ENCODE data around the gene VIPAS39. TPM values are rescaled to one million over a fixed set of nuclear protein-coding genes. Genes with fewer than 3 reads are reported as not detected.
A peak's percentile ranks its signal among the peaks of the same experiment; 100 is the strongest.

The VIPAS39 gene
- total and polyA plus RNA-seq, 4 donors: 7.7 to 22.8 (median 14.1) TPM

GRCh38 chr14:77502109-77502782 lies 44.8 kb upstream of the VIPAS39 start:
- peaks cover 0 to 30% (median 23%) of the 10 kb centered on the region in 3 donors for H3K27me3 ChIP-seq (ENCODE audit: control insufficient read depth in 3 of 3, insufficient read depth in 3 of 3, low read length in 2 of 3)
- TF ChIP-seq CTCF (IDR thresholded peaks at IDR 0.05; ENCODE audit: control extremely low read depth, extremely low read depth): no peak
- 78 to 85% methylated on average over 11 of the region's 11 CpGs for WGBS, 2 donors
- ATAC-seq (ENCODE audit: insufficient read depth, low FRiP score) (no peak), DNase-seq (no peak)
- peaks cover 0 to 12% (median 0%) of the 10 kb centered on the region in 5 donors for H3K4me1 ChIP-seq (ENCODE audit: control insufficient read depth in 5 of 5, insufficient read depth in 5 of 5, low read length in 5 of 5)
- no peak overlapping the region for H3K9ac ChIP-seq (ENCODE audit: insufficient read depth in 1 of 2, low read length in 2 of 2)
- H3K9me3 ChIP-seq (ENCODE audit: control insufficient read depth in 4 of 4, insufficient read depth in 3 of 4, low read length in 3 of 4): peaks cover 0 to 2% (median 0%) of the 10 kb centered on the region in 4 donors
- H3K36me3 ChIP-seq (ENCODE audit: control insufficient read depth in 4 of 4, insufficient read depth in 4 of 4, low read length in 4 of 4): peaks cover 0 to 2% (median 0%) of the 10 kb centered on the region in 4 donors
- H3K4me3 ChIP-seq: no peak overlapping the region
- H3K27ac ChIP-seq (ENCODE audit: low read depth in 1 of 2, low read length in 1 of 2): no peak overlapping the region

DNA sequence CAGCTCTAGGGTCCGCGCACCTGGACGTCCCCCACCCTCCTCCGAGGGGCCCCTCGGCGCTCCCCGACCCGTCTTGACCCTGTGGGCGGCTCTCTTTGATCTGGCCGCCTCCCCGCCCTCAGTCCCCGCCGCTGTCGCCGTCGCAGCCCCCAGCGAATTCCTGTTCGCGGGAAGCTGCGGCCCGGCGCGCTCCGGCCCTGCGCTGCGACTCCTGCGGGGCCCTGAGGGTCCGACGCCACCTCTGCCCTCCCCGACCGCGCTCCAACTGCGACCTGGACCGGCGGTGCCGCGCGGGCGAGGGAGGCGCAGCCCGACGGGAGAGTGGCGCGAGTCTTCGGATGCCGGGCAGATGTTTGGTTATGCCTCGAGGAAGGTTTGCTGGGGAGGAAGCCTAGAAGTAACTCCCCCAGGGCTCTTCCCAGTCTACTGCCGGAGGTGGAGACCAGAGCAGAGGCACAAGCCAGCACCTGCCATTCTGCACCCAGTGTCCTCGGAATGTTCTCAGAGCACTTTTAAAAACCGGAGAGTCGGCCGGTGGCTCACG lies 41.7 kb upstream of the VIPAS39 start:
- Histone ChIP-seq H3K4me3 (peak overlapping the region; percentile 49), H3K4me1 (ENCODE audit: control insufficient read depth in 5 of 5, insufficient read depth in 5 of 5, low read length in 5 of 5) (peaks cover 0 to 12% (median 0%) of the 10 kb centered on the region in 5 donors), H3K9ac (ENCODE audit: insufficient read depth in 1 of 2, low read length in 2 of 2) (no peak overlapping the region), H3K36me3 (ENCODE audit: control insufficient read depth in 4 of 4, insufficient read depth in 4 of 4, low read length in 4 of 4) (no peaks in the 10 kb centered on the region), H3K9me3 (ENCODE audit: control insufficient read depth in 4 of 4, insufficient read depth in 3 of 4, low read length in 3 of 4) (peaks cover 0 to 2% (median 0%) of the 10 kb centered on the region in 4 donors), H3K27ac (ENCODE audit: low read depth in 1 of 2, low read length in 1 of 2) (no peak overlapping the region), H3K27me3 (ENCODE audit: control insufficient read depth in 3 of 3, insufficient read depth in 3 of 3, low read length in 2 of 3) (peaks cover 0 to 33% (median 24%) of the 10 kb centered on the region in 3 donors)
- WGBS, 2 donors: 3 to 4% methylated on average over 29 to 53 of the region's 53 CpGs
- DNase-seq (no peak), ATAC-seq (ENCODE audit: insufficient read depth, low FRiP score) (peak; percentile 6)
- no peak for TF ChIP-seq CTCF (IDR thresholded peaks at IDR 0.05; ENCODE audit: control extremely low read depth, extremely low read depth)

DNA sequence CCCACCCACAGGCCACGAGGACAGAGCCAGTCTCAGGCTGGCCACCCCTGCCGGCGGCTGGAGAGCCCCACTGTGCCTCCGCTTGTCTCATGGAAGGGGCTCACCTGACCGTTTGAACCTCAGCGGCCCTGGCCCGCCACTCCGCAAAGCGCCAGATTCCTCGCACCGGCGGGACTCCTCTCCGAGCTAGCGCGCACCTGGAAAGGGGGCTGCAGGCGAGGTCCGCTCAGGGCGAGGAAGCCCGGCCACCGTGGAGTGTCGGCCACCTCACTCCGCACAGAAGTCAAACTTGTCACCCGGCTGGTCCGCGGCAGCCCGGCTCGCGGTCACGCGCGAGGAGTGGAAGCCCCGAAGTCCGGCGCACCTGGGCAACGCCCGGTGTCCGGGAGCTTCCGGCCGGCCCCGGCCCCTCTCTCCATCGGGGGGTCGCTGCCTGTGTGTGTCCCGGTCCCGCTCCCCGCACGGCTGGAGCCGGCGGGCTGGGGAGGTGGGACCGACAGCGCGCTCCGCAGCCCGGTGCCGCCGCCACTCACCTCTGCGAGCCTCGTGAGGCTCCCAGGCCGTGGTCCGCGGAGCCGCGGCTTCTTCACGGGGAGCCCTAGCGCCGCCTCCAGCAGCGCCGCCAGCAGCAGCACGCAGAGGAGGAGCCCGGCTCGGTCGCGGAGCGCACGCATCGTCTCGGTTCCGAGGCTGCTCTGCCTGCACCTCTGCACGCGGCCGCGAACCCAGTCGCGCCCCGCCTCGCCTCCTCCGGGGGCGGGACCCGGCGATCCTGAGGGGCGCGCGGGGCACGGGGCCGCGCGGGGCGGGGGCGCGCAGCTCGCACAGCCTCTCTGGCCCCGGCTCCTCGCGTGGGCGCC lies 40.9 kb upstream of the VIPAS39 start, which contains the start of gene ISM2:
Gene ISM2, minus strand, starts transcription at position 697 of the 860 bp plus-strand sequence. Its CDS starts 23 bp downstream, at position 674.
- ATAC-seq (ENCODE audit: insufficient read depth, low FRiP score): peak; percentile 58
- H3K36me3 ChIP-seq (ENCODE audit: control insufficient read depth in 4 of 4, insufficient read depth in 4 of 4, low read length in 4 of 4): no peaks in the 10 kb centered on the region
- TF ChIP-seq CTCF (IDR thresholded peaks at IDR 0.05; ENCODE audit: control extremely low read depth, extremely low read depth): no peak
- WGBS, 2 donors: 2 to 3% methylated on average over 68 to 104 of the region's 104 CpGs
- peak; percentile 11 to 51 (median 29) for DNase-seq
- no peak within 1 kb of the TSS for H3K27ac ChIP-seq (ENCODE audit: low read depth in 1 of 2, low read length in 1 of 2)
- peaks cover 0 to 12% (median 0%) of the 10 kb centered on the region in 5 donors for H3K4me1 ChIP-seq (ENCODE audit: control insufficient read depth in 5 of 5, insufficient read depth in 5 of 5, low read length in 5 of 5)
- peaks cover 0 to 1% (median 0%) of the 10 kb centered on the region in 4 donors for H3K9me3 ChIP-seq (ENCODE audit: control insufficient read depth in 4 of 4, insufficient read depth in 3 of 4, low read length in 3 of 4)
- H3K27me3 ChIP-seq (ENCODE audit: control insufficient read depth in 3 of 3, insufficient read depth in 3 of 3, low read length in 2 of 3): peaks cover 0 to 33% (median 24%) of the 10 kb centered on the region in 3 donors
- no peak within 1 kb of the TSS for H3K9ac ChIP-seq (ENCODE audit: insufficient read depth in 1 of 2, low read length in 2 of 2)
- peak within 1 kb of the TSS; percentile 49 for H3K4me3 ChIP-seq
